HG03460 (cell line): ENCODE results near the gene OSBPL8.

Experiments
- ATAC-seq: cut with Tn5 transposase; IDR thresholded peaks from one replicate; pipeline ENCODE4 v1.9.1; 2021; ENCODE audit not compliant: unreplicated experiment

OSBPL8 gene

GRCh38 chr12:76558684-76559399 lies 729 bp downstream of the OSBPL8 start:
- peak; percentile 52 for ATAC-seq

DNA sequence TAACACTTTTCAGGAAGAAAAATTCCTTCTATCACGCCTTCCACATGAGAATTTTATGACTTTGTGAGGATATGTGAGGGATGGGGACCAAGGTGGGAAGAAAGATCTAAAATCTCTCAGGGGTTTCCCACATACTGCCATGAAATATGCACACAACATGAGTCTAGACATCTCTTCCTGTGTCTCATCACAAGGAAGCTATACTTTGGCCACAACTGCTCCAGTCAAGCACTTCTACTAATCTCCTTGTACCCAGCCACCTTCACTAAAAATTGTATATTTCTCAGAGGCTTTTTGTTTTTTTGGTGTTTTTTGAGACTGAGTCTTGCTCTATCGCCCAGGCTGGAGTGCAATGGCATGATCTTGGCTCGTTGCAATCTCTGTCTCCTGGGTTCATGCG lies 3.2 kb downstream of the OSBPL8 start:
- ATAC-seq: no peak

DNA sequence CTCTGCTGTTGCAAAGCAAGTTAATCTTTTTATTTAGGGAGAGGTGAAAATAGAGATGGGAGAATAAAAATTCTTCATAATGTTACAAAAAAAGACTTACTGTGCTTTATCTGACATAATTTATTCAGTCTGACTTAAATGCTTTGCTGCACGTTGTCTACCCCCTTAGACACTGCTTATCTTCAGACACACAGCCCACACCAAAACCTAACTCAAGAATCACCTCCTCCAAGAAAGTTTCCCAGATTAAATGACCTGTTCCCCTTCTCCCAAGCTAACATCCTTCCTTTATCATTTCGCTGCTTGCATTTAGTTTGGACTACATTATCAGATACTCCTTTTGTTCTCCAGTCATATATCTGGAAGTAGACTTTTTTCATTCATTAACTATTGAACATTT lies 3.8 kb downstream of the OSBPL8 start:
- ATAC-seq: no peak

DNA sequence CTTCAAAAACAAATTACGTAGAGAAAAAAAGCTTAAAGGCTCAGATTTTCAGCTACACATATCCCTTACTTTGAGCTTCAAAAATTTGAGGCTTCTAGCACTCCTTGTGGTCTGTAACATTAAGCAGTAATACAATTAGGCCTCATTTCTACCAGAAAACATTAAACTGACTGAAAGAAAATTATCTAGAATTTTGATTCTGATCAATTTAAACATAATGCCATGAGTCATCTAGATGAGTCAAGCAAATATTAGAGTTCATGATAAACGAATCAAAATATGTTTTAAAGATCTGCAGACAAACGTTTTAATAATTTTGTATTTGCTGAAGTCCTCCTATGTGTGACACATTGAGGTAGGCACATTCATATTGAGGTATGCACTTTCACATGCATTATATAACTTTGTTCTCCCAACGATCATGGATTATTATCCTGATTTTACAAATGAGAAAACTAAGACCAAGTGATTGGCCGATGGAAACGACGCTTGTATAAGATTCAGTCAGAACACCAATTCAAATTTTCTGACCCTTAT lies 4.3 kb downstream of the OSBPL8 start:
- ATAC-seq: no peak

DNA sequence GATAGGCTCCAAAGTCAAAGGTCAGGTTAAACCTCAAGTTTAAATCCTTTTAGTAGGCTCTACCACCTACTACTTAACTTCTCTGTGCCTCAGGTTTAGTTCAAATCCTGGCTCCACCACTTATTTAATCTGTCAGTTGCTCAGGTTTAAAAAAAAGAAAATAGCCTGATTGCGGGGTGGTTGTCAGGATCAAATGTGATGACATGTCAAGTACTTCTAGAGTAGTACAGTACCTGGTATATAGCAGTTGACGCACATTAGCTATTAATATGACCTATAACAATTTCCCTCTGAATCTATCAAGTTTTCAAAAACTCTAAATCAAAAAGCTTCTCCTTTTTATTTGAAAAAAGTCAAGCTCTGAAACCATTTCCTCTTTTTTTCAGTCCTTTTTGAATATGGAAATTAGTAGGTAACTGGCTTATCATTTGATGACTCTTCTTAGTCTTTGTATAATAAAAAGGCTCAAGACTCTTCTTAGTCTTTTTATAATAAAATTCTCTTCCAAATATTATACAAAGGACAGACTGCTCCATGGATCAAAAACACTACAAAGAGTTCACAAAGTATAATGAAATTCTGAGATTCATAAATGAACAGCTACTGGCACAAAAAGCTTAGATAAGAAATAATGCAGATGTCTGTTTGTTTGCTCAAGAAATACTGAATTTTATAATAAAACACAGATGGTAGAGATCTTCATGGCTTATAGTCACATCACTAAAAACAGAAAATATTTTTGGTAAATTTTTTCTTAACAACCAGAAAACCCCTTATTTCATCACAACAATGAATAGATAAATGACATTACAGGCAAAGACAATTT lies 5.0 kb downstream of the OSBPL8 start:
- no peak for ATAC-seq

GRCh38 chr12:76552343-76552938 lies 7.1 kb downstream of the OSBPL8 start:
- ATAC-seq: no peak

- no peak for ATAC-seq
Observed at GRCh38 chr12:76551482-76551888, 8.1 kb downstream of the OSBPL8 start.

GRCh38 chr12:76549131-76549530 lies 10.4 kb downstream of the OSBPL8 start:
- no peak for ATAC-seq

DNA sequence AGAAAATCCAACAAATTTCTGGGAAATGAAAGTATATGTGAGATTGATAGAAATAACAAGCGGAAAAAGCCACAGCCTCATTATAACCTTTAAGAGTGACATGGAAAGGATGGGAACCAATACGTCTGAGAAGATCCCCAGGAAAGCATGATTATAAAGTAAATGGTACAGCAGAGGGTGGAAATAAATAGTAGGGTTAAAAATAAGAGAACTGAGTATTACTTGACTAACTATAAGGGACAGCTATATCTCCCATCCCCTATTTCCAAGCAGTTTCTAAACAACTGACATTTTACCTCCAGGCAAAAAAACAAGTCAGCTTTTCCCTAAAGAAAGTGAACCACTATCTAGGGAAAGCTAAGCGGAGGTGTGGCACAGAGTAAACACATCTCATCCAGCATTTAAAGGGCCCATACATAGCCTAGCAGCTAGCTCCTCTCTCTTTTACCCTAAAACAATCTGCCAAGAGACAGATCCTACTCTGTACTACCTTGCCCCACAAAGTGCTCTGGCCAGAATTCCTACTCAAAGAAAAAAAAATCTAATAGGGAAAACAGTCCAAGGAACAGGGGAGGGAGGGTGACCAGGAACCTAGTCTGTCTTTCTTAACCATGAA lies 11.2 kb downstream of the OSBPL8 start:
- ATAC-seq: no peak

DNA sequence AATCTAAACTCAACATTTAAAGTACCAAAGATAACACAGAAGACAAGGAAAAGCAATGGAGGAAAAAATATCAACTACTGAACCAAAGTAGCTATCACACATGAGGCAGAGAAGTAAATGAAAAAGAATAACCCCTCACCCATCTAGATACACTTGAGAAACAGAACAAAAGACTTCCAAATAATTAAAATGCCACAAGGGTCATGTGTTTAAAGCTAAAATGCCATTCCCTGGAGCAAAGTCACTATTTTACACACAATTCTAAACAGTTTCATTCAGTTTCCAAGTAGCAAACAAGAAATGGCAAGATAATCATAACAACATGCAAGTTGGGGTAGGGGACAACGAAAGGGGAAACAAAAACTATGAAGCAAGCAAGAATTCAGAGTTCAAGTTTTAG lies 12.0 kb downstream of the OSBPL8 start:
- no peak for ATAC-seq

DNA sequence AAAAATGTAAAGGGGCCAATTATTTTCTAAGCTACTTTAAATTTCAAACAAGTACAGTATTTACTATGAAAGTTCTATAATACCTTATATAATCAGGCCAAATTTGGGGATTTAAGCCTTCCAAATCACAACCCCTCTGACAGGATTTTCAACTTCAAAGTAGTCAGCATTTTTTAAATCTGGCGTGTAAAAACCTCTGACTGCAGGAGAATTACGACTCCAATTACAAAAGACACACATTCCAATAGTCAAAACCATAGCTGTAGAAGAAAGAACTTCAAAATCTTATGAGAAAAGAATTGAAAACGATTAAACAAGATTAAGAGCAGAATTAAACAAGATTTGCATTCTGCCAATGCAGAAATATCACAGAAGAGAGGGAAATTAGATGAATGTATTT lies 12.7 kb downstream of the OSBPL8 start:
- no peak for ATAC-seq

- ATAC-seq: no peak
Observed at GRCh38 chr12:76545486-76545885, 14.1 kb downstream of the OSBPL8 start.

DNA sequence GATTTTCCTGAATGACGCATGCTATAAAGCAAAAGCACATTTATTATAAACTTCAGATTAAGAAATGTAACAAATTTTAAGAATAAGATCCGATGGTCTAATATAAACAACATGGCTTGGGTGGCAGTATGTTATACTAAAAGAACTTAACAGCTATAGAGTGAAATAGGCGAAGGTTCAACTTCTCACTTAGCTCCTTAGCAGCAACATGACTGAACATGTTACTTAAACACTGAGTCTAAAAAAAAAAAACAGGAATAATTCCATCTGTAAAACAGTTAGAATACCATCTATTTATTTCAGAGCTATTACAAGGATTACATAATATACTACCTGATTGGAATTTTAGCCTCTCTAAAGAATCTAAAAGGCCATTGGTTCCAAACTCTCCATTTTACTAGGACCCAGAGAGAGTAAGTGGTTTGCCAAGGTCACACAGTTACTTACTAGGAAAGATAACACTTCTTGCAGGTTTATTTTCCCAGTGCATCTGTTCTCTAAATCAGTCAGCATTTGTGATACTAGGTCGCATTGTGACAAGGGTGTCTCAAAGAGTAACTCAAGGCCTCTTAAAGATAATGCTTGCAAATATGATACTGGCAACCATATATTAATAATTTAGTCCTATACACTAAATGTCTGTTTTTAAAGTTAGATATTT lies 14.8 kb downstream of the OSBPL8 start:
- ATAC-seq: no peak

- ATAC-seq: no peak
Observed at GRCh38 chr12:76543813-76544347, 15.7 kb downstream of the OSBPL8 start.

GRCh38 chr12:76542908-76543307 lies 16.7 kb downstream of the OSBPL8 start:
- ATAC-seq: no peak

- no peak for ATAC-seq
Observed at GRCh38 chr12:76539727-76540126, 19.8 kb downstream of the OSBPL8 start.

GRCh38 chr12:76537923-76538322 lies 21.6 kb downstream of the OSBPL8 start:
- ATAC-seq: no peak

GRCh38 chr12:76536546-76536945 lies 23.0 kb downstream of the OSBPL8 start:
- ATAC-seq: no peak

DNA sequence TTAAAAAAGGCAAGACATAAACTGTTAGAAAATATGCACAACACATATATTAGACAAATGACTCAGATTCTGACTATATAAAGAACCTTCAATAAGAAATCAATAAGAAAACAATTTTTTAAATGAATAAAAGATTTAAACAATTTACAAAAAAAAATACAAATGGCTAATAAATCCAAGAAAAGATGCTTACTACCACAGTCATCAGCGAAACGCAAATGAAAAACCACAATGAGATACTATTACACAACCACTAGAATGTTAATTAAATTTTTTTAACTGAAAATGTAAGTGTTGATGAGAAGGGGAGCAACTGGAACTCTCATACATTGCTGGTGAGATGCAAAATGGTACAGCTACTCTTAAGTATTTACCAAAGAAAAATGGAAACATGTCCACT lies 24.4 kb downstream of the OSBPL8 start:
- ATAC-seq: no peak

- ATAC-seq: no peak
Observed at GRCh38 chr12:76533331-76533730, 26.2 kb downstream of the OSBPL8 start.

- no peak for ATAC-seq
Observed at GRCh38 chr12:76532520-76532919, 27.1 kb downstream of the OSBPL8 start.
